IMR-90 (cell line): Measurements from ENCODE around the gene PRIMA1.

ENCODE experiments used
- CEBPB ChIP-seq: IDR thresholded peaks from 2 replicates; pipeline ENCODE4 v1.6.1; 2012; ENCODE audit warnings: low read depth, low read length, improper control_type of control experiment
- CHD1 ChIP-seq: IDR thresholded peaks from 2 replicates; pipeline ENCODE4 v1.6.1; 2012; ENCODE audit warnings: low read depth, low read length, improper control_type of control experiment
- FOS ChIP-seq: fragments of 150-350 bp; IDR thresholded peaks from 2 replicates; pipeline ENCODE4 v1.6.1; 2016; ENCODE audit warnings: low read depth, low read length
- MAZ ChIP-seq: IDR thresholded peaks from 2 replicates; pipeline ENCODE4 v1.6.1; 2012; ENCODE audit warnings: low read depth, mild to moderate bottlenecking, low read length, improper control_type of control experiment, moderate library complexity, borderline replicate concordance
- MXI1 ChIP-seq: IDR thresholded peaks from 2 replicates; pipeline ENCODE4 v1.6.1; 2012; ENCODE audit warnings: low read depth, mild to moderate bottlenecking, low read length, moderate library complexity, borderline replicate concordance
- NFE2L2 ChIP-seq: fragments of 150-350 bp; IDR thresholded peaks from 2 replicates; pipeline ENCODE4 v1.6.1; 2016; ENCODE audit warnings: low read depth, mild to moderate bottlenecking, low read length
- POLR2A ChIP-seq: IDR thresholded peaks from 2 replicates; pipeline ENCODE4 v1.6.1; 2012; ENCODE audit warnings: mild to moderate bottlenecking, low read depth, low read length
- RAD21 ChIP-seq: IDR thresholded peaks from 2 replicates; pipeline ENCODE4 v1.6.1; 2012; ENCODE audit warnings: low read length, improper control_type of control experiment
- RCOR1 ChIP-seq: IDR thresholded peaks from 2 replicates; pipeline ENCODE4 v1.6.1; 2012; ENCODE audit warnings: mild to moderate bottlenecking, low read length, improper control_type of control experiment; ENCODE audit not compliant: insufficient replicate concordance
- SMC3 ChIP-seq: fragments of 150-350 bp; IDR thresholded peaks from 2 replicates; pipeline ENCODE4 v1.6.1; 2016; ENCODE audit warnings: low read depth, mild to moderate bottlenecking, antibody characterized with exemption, low read length, moderate library complexity
- TF ChIP-seq, protein P1 (sequence below): fragments of 150-350 bp; IDR thresholded peaks from 2 replicates; pipeline ENCODE4 v1.6.1; 2016; ENCODE audit warnings: low read depth, mild to moderate bottlenecking, low read length, moderate library complexity, borderline replicate concordance
- TF ChIP-seq, protein P2 (sequence below): conservative IDR thresholded peaks from 2 replicates; pipeline ENCODE4 v1.5.1; 2012; ENCODE audit warnings: mild to moderate bottlenecking, low read depth, low read length, improper control_type of control experiment
- TF ChIP-seq, protein P3 (sequence below): fragments of 150-350 bp; IDR thresholded peaks from 2 replicates; pipeline ENCODE4 v1.6.1; 2017; ENCODE audit warnings: mild to moderate bottlenecking, antibody characterized with exemption, low read length, low read depth

DNA sequence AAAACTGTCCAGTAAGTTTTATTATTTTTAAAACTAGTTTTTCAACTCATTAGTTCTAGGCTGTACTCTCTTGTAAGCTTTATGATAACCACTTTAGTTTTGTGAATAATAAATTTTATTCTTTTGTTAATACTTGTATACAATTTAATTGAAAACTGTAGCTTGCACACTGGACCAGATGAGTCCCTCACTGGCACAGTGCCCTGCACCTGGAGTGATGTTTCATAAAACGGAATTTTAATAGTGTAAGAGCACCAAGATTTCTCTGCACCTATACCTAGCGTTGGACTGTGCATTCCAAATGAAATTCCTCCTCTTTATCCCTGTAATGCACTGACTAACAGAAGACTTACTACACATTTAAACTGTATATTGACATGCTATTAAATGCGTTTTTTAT lies 80.8 kb downstream of the PRIMA1 start:
- TF ChIP-seq RAD21 (no peak), POLR2A (no peak), RCOR1 (no peak), FOS (no peak), CHD1 (no peak), SMC3 (no peak), NFE2L2 (no peak), MAZ (no peak), MXI1 (no peak), CEBPB (no peak)
- TF ChIP-seq, protein P1, sequence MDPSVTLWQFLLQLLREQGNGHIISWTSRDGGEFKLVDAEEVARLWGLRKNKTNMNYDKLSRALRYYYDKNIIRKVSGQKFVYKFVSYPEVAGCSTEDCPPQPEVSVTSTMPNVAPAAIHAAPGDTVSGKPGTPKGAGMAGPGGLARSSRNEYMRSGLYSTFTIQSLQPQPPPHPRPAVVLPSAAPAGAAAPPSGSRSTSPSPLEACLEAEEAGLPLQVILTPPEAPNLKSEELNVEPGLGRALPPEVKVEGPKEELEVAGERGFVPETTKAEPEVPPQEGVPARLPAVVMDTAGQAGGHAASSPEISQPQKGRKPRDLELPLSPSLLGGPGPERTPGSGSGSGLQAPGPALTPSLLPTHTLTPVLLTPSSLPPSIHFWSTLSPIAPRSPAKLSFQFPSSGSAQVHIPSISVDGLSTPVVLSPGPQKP = no peak
- TF ChIP-seq, protein P2, sequence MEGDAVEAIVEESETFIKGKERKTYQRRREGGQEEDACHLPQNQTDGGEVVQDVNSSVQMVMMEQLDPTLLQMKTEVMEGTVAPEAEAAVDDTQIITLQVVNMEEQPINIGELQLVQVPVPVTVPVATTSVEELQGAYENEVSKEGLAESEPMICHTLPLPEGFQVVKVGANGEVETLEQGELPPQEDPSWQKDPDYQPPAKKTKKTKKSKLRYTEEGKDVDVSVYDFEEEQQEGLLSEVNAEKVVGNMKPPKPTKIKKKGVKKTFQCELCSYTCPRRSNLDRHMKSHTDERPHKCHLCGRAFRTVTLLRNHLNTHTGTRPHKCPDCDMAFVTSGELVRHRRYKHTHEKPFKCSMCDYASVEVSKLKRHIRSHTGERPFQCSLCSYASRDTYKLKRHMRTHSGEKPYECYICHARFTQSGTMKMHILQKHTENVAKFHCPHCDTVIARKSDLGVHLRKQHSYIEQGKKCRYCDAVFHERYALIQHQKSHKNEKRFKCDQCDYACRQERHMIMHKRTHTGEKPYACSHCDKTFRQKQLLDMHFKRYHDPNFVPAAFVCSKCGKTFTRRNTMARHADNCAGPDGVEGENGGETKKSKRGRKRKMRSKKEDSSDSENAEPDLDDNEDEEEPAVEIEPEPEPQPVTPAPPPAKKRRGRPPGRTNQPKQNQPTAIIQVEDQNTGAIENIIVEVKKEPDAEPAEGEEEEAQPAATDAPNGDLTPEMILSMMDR = no peak
- TF ChIP-seq, protein P3, sequence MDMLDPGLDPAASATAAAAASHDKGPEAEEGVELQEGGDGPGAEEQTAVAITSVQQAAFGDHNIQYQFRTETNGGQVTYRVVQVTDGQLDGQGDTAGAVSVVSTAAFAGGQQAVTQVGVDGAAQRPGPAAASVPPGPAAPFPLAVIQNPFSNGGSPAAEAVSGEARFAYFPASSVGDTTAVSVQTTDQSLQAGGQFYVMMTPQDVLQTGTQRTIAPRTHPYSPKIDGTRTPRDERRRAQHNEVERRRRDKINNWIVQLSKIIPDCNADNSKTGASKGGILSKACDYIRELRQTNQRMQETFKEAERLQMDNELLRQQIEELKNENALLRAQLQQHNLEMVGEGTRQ = no peak
